ENCODE data around the gene TAF4. TPM values are rescaled to one million over a fixed set of nuclear protein-coding genes. Genes with fewer than 3 reads are reported as not detected.

Gene TAF4
- total and polyA plus RNA-seq, 2 of the 13 experiments (the other 11 are each of a cell fraction or from before 2014, with no cell fraction given), result 5.9 to 12.0 TPM

- no peak for TF ChIP-seq HBP1 (CRISPR knock-in tag; IDR thresholded peaks at IDR 0.05; ENCODE audit: low read depth)
- no peak for TF ChIP-seq ZNF513 (CRISPR knock-in tag; conservative IDR thresholded peaks at IDR 0.05)
- no peak for TF ChIP-seq AHDC1 (CRISPR knock-in tag; IDR thresholded peaks at IDR 0.05; ENCODE audit: borderline replicate concordance)
- TF ChIP-seq ZNF281 (CRISPR knock-in tag; IDR thresholded peaks at IDR 0.05; ENCODE audit: borderline replicate concordance), result no peak
- TF ChIP-seq RNF219 (CRISPR knock-in tag; IDR thresholded peaks at IDR 0.05), result no peak
- no peak for TF ChIP-seq ELK4 (CRISPR knock-in tag; IDR thresholded peaks at IDR 0.05; ENCODE audit: borderline replicate concordance)
- TF ChIP-seq PTBP1 (IDR thresholded peaks at IDR 0.05; ENCODE audit: low read depth, low read length, poor library complexity, severe bottlenecking), result no peak
- no peak for TF ChIP-seq NFE2L1 (CRISPR knock-in tag; IDR thresholded peaks at IDR 0.05; ENCODE audit: borderline replicate concordance)
- TF ChIP-seq ZNF235 (CRISPR knock-in tag; IDR thresholded peaks at IDR 0.05; ENCODE audit: borderline replicate concordance), result no peak
- no peak for TF ChIP-seq ZNF83 (CRISPR knock-in tag; IDR thresholded peaks at IDR 0.05; ENCODE audit: borderline replicate concordance)
- TF ChIP-seq NKX3-1 (CRISPR knock-in tag; IDR thresholded peaks at IDR 0.05), result no peak
These were observed 22.8 kb upstream of the TAF4 start (continued) for GRCh38 chr20:62088258-62089127.

All from HepG2 (cell line).